Endothelial cell (in vitro differentiated cells): ENCODE measurements around the gene CCDC13. TPM values are rescaled to one million over a fixed set of nuclear protein-coding genes. Genes with fewer than 3 reads are reported as not detected.
A peak's percentile ranks its signal among the peaks of the same experiment; 100 is the strongest.
"Not testable (repeated sequence)": the region's sequence is repeated elsewhere in the genome, so short reads cannot be mapped to it uniquely, and the experiment has no call there.

Experiments
- DNase-seq: peaks from one replicate; pipeline ENCODE4 v3.0.0; 2021; ENCODE audit warnings: low spot score
- H3K27ac Mint-ChIP-seq: one replicate; pipeline ENCODE4 v1.8.0; 2021; ENCODE audit warnings: mixed read lengths, inconsistent platforms; ENCODE audit not compliant: unreplicated experiment
- H3K27me3 Mint-ChIP-seq: one replicate; pipeline ENCODE4 v1.8.0; 2021; ENCODE audit warnings: mild to moderate bottlenecking, moderate library complexity, mixed read lengths, inconsistent platforms; ENCODE audit not compliant: unreplicated experiment
- H3K36me3 Mint-ChIP-seq: one replicate; pipeline ENCODE4 v1.8.0; 2021; ENCODE audit warnings: mild to moderate bottlenecking, low read depth, mixed read lengths, inconsistent platforms; ENCODE audit not compliant: unreplicated experiment
- H3K4me1 Mint-ChIP-seq: one replicate; pipeline ENCODE4 v1.8.0; 2021; ENCODE audit warnings: mild to moderate bottlenecking, mixed read lengths, inconsistent platforms; ENCODE audit not compliant: unreplicated experiment
- H3K4me3 Mint-ChIP-seq: one replicate; pipeline ENCODE4 v1.8.0; 2021; ENCODE audit warnings: mild to moderate bottlenecking, mixed read lengths, inconsistent platforms; ENCODE audit not compliant: unreplicated experiment
- H3K9me3 Mint-ChIP-seq: one replicate; pipeline ENCODE4 v1.8.0; 2021; ENCODE audit warnings: mixed read lengths, inconsistent platforms; ENCODE audit not compliant: unreplicated experiment
- total RNA-seq: library from RNA; stranded (reverse); fragmentation: NEBNext Ultra II Directional; extraction: Animal tissue kit (Norgen Biotek cat#: 25700); gene quantifications from one replicate; pipeline ENCODE4 v1.2.1, GENCODE V29; 2021; ENCODE audit not compliant: unreplicated experiment
- TF ChIP-seq, protein P1 (sequence below): fragments of 200-600 bp; sonication (generic); IDR thresholded peaks from one replicate; pipeline ENCODE4 v1.5.0; 2021; ENCODE audit warnings: antibody characterized with exemption; ENCODE audit not compliant: unreplicated experiment

Gene CCDC13
- total RNA-seq, 1 donor from 2014 or later = 0.41 TPM

DNA sequence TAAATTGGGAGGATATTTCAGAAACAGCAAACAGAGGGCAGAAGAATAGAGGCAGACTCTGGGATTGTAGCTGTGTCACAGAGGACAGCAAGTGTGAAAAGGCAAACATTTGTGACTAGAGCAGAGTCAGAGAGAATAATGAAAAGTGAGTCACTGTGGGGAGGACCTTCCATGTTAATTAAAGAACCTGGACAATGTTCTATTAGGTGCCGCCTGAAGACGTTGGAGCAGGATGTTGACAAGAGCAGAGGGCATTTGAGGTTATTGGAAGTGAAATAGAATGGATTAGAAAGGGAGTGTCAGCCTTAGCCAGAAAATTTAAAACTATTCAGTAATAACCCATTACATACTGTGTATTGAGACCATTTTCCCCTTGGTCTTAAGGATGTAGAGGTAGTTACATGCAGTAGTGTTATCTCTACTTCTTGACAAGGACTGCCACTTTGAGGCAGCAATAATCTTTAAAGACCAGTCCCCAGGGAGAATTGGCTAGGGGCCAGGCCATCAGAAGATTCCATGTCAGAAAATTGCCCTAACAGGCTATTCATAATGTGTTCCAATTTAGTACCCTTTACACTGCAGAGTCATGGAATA is 42.0 kb upstream of the CCDC13 start:
- Mint-ChIP-seq H3K4me1 (peaks cover 14% of the 10 kb centered on the region), H3K27ac (no peak overlapping the region), H3K4me3 (no peak overlapping the region), H3K27me3 (peaks cover 1% of the 10 kb centered on the region), H3K36me3 (no peaks in the 10 kb centered on the region), H3K9me3 (no peaks in the 10 kb centered on the region)
- DNase-seq = no peak
- TF ChIP-seq, protein P1, sequence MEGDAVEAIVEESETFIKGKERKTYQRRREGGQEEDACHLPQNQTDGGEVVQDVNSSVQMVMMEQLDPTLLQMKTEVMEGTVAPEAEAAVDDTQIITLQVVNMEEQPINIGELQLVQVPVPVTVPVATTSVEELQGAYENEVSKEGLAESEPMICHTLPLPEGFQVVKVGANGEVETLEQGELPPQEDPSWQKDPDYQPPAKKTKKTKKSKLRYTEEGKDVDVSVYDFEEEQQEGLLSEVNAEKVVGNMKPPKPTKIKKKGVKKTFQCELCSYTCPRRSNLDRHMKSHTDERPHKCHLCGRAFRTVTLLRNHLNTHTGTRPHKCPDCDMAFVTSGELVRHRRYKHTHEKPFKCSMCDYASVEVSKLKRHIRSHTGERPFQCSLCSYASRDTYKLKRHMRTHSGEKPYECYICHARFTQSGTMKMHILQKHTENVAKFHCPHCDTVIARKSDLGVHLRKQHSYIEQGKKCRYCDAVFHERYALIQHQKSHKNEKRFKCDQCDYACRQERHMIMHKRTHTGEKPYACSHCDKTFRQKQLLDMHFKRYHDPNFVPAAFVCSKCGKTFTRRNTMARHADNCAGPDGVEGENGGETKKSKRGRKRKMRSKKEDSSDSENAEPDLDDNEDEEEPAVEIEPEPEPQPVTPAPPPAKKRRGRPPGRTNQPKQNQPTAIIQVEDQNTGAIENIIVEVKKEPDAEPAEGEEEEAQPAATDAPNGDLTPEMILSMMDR = no peak

GRCh38 chr3:42814246-42814645 is 41.2 kb upstream of the CCDC13 start:
- no peaks in the 10 kb centered on the region for H3K9me3 Mint-ChIP-seq
- TF ChIP-seq, protein P1 = no peak
- DNase-seq = no peak
- no peak overlapping the region for H3K27ac Mint-ChIP-seq
- H3K4me1 Mint-ChIP-seq = peaks cover 8% of the 10 kb centered on the region
- peaks cover 1% of the 10 kb centered on the region for H3K27me3 Mint-ChIP-seq
- H3K36me3 Mint-ChIP-seq = no peaks in the 10 kb centered on the region
- H3K4me3 Mint-ChIP-seq = no peak overlapping the region

DNA sequence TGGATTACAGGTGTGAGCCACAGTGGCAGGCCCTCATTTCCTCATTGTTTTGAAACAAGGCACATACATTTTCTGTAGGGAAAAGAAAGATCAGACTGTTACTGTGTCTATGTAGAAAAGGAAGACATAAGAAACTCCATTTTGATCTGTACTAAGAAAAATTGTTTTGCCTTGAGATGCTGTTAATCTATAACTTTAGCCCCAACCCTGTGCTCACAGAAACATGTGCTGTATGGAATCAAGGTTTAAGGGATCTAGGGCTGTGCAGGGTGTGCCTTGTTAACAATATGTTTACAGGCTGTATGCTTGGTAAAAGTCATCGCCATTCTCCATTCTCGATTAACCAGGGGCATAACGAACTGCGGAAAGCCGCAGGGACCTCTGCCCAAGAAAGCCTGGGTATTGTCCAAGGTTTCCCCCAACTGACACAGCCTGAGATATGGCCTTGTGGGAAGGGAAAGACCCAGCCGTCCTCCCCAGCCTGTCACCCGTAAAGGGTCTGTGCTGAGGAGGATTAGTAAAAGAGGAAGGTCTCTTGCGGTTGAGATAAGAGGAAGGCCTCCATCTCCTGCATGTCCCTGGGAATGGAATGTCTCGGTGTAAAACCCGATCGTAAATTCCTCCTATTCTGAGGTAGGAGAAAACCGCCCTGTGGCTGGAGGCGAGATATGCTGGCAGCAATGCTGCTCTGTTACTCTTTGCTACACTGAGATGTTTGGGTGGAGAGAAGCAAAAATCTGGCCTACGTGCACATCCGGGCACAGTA is 38.2 kb upstream of the CCDC13 start:
- DNase-seq, H3K27me3 Mint-ChIP-seq, H3K36me3 Mint-ChIP-seq, H3K9me3 Mint-ChIP-seq, H3K4me3 Mint-ChIP-seq, H3K4me1 Mint-ChIP-seq: not testable (repeated sequence)
- H3K27ac Mint-ChIP-seq = peak overlapping the region; percentile 76

- not testable (repeated sequence) for DNase-seq, H3K9me3 Mint-ChIP-seq, H3K36me3 Mint-ChIP-seq, H3K27me3 Mint-ChIP-seq, H3K4me1 Mint-ChIP-seq, H3K4me3 Mint-ChIP-seq
- peak overlapping the region; percentile 2 for H3K27ac Mint-ChIP-seq
These were observed 37.7 kb upstream of the CCDC13 start for GRCh38 chr3:42810706-42811105.

DNA sequence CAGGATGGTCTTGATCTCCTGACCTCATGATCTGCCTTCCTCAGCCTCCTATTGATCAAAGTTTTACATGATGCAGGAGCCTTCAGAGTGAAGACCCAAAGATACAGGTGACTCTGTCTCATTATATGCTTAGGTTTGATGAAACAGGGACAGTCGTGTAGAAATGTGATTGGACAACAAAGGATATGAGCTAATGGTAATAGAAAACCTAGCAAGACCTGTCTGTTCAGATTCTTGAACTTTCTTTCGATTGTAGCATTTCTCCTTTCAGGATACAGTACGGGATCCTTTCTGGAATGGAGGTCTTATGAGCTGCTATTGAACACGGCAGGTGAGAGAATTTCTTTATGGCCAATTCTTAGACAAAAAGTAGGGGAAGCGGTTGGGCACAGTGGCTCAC is 36.1 kb upstream of the CCDC13 start, which contains the start of gene ACKR2:
Gene ACKR2, plus strand, starts transcription at position 244 of the 400 bp plus-strand sequence. CDS start 55,058 bp downstream, outside the sequence.
- TF ChIP-seq, protein P1 = no peak
- Mint-ChIP-seq H3K36me3 (no peaks in the 10 kb centered on the region), H3K9me3 (no peaks in the 10 kb centered on the region), H3K27ac (peak within 1 kb of the TSS; percentile 2), H3K27me3 (peaks cover 1% of the 10 kb centered on the region), H3K4me3 (no peak within 1 kb of the TSS), H3K4me1 (peaks cover 16% of the 10 kb centered on the region)
- no peak for DNase-seq

- Mint-ChIP-seq H3K4me3 (no peak overlapping the region), H3K4me1 (peaks cover 25% of the 10 kb centered on the region), H3K27me3 (peaks cover 6% of the 10 kb centered on the region), H3K27ac (no peak overlapping the region), H3K9me3 (no peaks in the 10 kb centered on the region), H3K36me3 (peaks cover 2% of the 10 kb centered on the region)
- no peak for DNase-seq
- TF ChIP-seq, protein P1 = no peak
These were observed 34.9 kb upstream of the CCDC13 start for GRCh38 chr3:42807929-42808328.
